Activated CD8-positive, alpha-beta memory T cell treated with anti-CD3 and anti-CD28 coated beads, Interleukin-2, amount 50 U/mL, for 24 hours (primary cell): ENCODE data around the gene PLXNA1.

Source experiments
- DNase-seq: peaks from one replicate; pipeline ENCODE4 v3.0.0-alpha.2; 2020; ENCODE audit errors: extremely low read depth

The PLXNA1 gene

GRCh38 chr3:127018306-127018828 is 35.5 kb downstream of the PLXNA1 start:
- no peak for DNase-seq

- no peak for DNase-seq
Observed at GRCh38 chr3:127019449-127019848, 36.5 kb downstream of the PLXNA1 start.

GRCh38 chr3:127020543-127020942 is 37.6 kb downstream of the PLXNA1 start:
- no peak for DNase-seq

- no peak for DNase-seq
Observed at GRCh38 chr3:127022849-127023248, 39.9 kb downstream of the PLXNA1 start.

- no peak for DNase-seq
Observed at GRCh38 chr3:127025456-127025855, 42.5 kb downstream of the PLXNA1 start.

- DNase-seq = no peak
Observed at GRCh38 chr3:127026036-127026435, 43.1 kb downstream of the PLXNA1 start.

- DNase-seq = no peak
Observed at GRCh38 chr3:127026661-127027060, 43.7 kb downstream of the PLXNA1 start.

- no peak for DNase-seq
Observed at GRCh38 chr3:127027061-127027735, 44.3 kb downstream of the PLXNA1 start.

GRCh38 chr3:127027811-127028548 is 45.1 kb downstream of the PLXNA1 start:
- no peak for DNase-seq

GRCh38 chr3:127028781-127029657 is 46.1 kb downstream of the PLXNA1 start:
- no peak for DNase-seq

GRCh38 chr3:127029658-127030507 is 47.0 kb downstream of the PLXNA1 start:
- DNase-seq = no peak

GRCh38 chr3:127030508-127031412 is 47.8 kb downstream of the PLXNA1 start:
- no peak for DNase-seq

- no peak for DNase-seq
Observed at GRCh38 chr3:127031413-127031810, 48.5 kb downstream of the PLXNA1 start.

- DNase-seq = no peak
Observed at GRCh38 chr3:127031845-127032244, 48.9 kb downstream of the PLXNA1 start.

- no peak for DNase-seq
Observed at GRCh38 chr3:127032296-127032990, 49.5 kb downstream of the PLXNA1 start.
